Right atrium auricular region (tissue), 2 donors: Measurements from ENCODE around the gene MAMDC4. TPM values are rescaled to one million over a fixed set of nuclear protein-coding genes. Genes with fewer than 3 reads are reported as not detected.
A peak's percentile ranks its signal among the peaks of the same experiment; 100 is the strongest.
"Not testable (repeated sequence)": the region's sequence is repeated elsewhere in the genome, so short reads cannot be mapped to it uniquely, and the experiment has no call there.

ENCODE experiments used
- DNase-seq: peaks from one replicate; pipeline ENCODE4 v3.0.0-alpha.2; 2019; ENCODE audit warnings: low spot score
- H3K27ac ChIP-seq, 2 donors: fragments of 200-600 bp; sonication (generic); 1 replicate in 1 of 2; 2 replicates in 1 of 2; pipeline ENCODE4 v1.5.1; 2016 to 2019
- H3K27me3 ChIP-seq, 2 donors: fragments of 200-600 bp; sonication (generic); one replicate each; pipeline versions ENCODE4 v1.5.1 to v1.6.0; 2017 to 2019
- H3K36me3 ChIP-seq: fragments of 200-600 bp; sonication (generic); one replicate; pipeline ENCODE4 v1.5.1; 2016
- H3K4me1 ChIP-seq, 2 donors: fragments of 200-600 bp; sonication (generic); one replicate each; pipeline versions ENCODE4 v1.5.1 to v1.6.0; 2017 to 2019
- H3K4me3 ChIP-seq, 2 donors: fragments of 200-600 bp; sonication (generic); 1 replicate in 1 of 2; 2 replicates in 1 of 2; pipeline ENCODE4 v1.5.1; 2017 to 2019; ENCODE audit warnings: mild to moderate bottlenecking in 1 of 2, moderate library complexity in 1 of 2
- H3K9me3 ChIP-seq, 2 donors: fragments of 200-600 bp; sonication (generic); one replicate each; pipeline ENCODE4 v1.5.1; 2019
- CTCF ChIP-seq, 2 donors: fragments of 200-600 bp; sonication (generic); IDR thresholded peaks; one replicate each; pipeline ENCODE4 v1.5.1; 2019; ENCODE audit warnings: antibody characterized with exemption in 2 of 2
- total RNA-seq, 2 donors: library from RNA; depleted of rRNA; stranded (reverse); fragments of >200 nt; gene quantifications; one replicate each; pipeline ENCODE4 v1.1.0, GENCODE V29; 2016

The MAMDC4 gene
- total RNA-seq, 2 donors from 2014 or later, result 1.7 to 2.0 TPM

DNA sequence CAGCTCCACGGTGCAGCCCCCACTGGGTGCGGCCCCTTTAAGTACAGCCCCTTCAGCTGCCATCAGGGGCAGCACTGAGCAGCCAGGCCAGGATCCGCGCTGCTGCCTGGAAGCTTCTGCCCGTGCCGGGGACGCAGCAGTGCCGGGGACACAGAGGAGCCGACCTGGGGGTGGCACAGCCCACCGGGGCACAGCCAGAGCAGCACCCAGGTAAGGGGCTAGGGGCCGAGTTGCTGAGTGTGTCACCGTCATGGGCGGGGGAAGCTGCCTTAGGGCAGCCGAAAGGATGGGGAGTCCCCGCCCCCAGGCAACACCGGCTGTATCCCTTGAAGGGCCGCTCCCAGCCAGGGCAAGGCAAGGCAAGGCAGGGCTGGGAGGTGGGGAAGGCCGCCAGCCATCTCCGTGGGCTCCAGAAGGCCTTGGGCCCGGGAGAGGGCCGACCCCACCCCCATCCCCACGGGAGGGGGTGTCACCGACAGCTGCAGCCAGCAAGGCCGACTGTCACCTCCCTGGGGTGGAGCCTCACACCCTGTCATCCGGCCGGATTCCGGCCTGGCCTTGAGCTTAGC is 9.7 kb upstream of the MAMDC4 start, which contains the start of gene AJM1:
TSS of gene AJM1 (plus strand) at position 99 of the 569 bp plus-strand sequence. CDS start 1,937 bp downstream, outside the sequence.
- not testable (repeated sequence) for H3K36me3 ChIP-seq, H3K27me3 ChIP-seq, H3K9me3 ChIP-seq
- Histone ChIP-seq H3K4me3 (peak within 1 kb of the TSS; percentile 54 to 55), H3K4me1 (peaks cover 0 to 56% of the 10 kb centered on the region in 2 donors), H3K27ac (peak within 1 kb of the TSS; percentile 81 to 87)
- TF ChIP-seq CTCF (IDR thresholded peaks at IDR 0.05), result peak; percentile 86 to 94
- peak; percentile 74 for DNase-seq

GRCh38 chr9:136843159-136843800 is 8.9 kb upstream of the MAMDC4 start:
- not testable (repeated sequence) for H3K9me3 ChIP-seq, H3K27me3 ChIP-seq, DNase-seq, H3K36me3 ChIP-seq
- H3K27ac ChIP-seq, result peak overlapping the region; percentile 81 to 87
- H3K4me1 ChIP-seq, result peaks cover 0 to 64% of the 10 kb centered on the region in 2 donors
- peak overlapping the region in 1 of 2 donors; percentile 54 for H3K4me3 ChIP-seq

DNA sequence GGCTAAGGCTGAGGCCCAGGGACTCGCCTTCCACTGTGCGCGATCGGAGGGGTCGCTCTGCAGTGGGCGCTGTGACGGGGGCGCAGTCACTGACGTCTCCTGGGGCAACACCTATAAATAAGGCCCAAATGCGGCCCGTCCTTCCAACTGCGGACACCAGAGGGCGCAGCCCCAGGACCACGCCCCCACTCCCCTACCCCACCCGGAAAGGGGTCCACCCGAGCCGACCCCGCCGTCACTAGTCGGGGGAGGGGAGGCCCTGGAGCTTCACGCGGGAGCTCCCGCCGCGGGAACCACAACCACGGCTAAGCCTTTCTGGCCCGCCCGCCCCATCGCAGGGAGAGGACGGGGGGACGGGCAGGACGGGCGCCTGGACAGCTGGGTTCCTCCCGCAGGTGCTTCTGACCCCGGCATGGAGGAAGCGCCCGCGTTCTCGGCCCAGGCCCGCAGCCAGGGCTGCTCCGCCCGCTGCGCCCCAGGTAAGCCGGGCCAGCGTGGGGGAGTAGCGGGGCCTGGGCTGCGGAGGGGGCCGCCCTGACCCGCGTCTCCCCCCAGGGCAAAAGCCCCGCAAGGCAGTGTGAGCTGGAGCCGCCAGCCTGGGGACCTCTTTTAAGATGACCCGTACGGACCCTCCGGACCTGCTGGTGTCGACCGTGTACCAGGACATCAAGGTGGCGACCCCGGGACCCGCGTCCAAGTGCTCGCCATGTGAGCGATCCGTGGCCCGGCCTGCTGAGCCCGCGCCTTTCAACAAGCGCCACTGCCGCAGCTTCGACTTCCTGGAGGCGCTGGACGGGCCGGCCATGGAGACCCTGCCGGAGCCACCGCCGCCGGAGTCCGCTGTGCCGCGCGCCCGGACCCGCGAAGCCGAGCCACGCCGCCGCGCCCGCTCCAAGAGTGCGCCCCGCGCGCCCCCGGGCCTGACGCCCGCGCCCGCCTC is 8.1 kb upstream of the MAMDC4 start:
- H3K36me3 ChIP-seq, H3K9me3 ChIP-seq, H3K27me3 ChIP-seq: not testable (repeated sequence)
- H3K27ac ChIP-seq, result peak overlapping the region; percentile 27 to 87
- peak overlapping the region in 1 of 2 donors; percentile 54 for H3K4me3 ChIP-seq
- DNase-seq, result peak; percentile 69
- TF ChIP-seq CTCF (IDR thresholded peaks at IDR 0.05), result peak; percentile 51 to 79
- peaks cover 0 to 68% of the 10 kb centered on the region in 2 donors for H3K4me1 ChIP-seq

DNA sequence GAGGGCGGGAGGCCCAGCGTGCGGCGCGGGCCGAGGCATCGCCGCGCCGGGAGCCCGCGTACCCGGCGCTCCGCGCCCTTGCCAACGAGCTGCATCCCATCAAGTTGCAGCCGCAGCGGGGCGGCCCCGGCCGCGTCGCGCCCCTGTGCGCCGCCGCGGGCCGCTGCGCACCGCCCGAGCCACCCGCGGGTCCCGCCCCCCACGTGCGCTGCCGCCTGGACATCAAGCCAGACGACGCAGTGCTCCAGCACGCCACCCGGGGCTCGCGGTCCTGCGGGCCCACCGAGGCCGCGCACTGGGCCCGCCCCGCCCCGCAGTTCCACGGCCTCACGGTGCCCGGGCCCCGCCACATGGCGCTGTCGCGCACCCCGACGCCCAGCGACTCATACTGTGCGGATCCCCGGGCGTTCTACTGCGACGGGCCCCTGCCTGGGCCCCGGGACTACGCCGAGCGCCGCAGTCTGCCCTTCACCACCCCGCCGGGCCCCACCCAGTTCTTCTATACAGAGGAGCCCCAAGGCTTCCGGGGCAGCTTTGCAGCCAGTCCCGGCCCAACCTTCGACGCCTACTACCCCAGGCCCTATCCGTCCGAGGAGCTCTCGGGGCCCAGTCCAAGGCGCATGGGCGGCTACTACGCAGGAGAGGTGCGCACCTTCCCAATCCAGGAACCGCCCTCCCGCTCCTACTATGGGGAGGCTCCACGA is 7.2 kb upstream of the MAMDC4 start:
- no peak for DNase-seq
- Histone ChIP-seq H3K9me3 (no peaks in the 10 kb centered on the region), H3K27ac (no peak overlapping the region), H3K4me1 (peaks cover 0 to 71% of the 10 kb centered on the region in 2 donors), H3K36me3 (no peaks in the 10 kb centered on the region), H3K27me3 (no peaks in the 10 kb centered on the region), H3K4me3 (no peak overlapping the region)
- TF ChIP-seq CTCF (IDR thresholded peaks at IDR 0.05), result no peak

- peaks cover 6% of the 10 kb centered on the region for H3K36me3 ChIP-seq
- H3K27me3 ChIP-seq, result no peaks in the 10 kb centered on the region
- H3K4me1 ChIP-seq, result peaks cover 0 to 72% of the 10 kb centered on the region in 2 donors
- DNase-seq, result no peak
- H3K27ac ChIP-seq, result no peak overlapping the region
- no peak for TF ChIP-seq CTCF (IDR thresholded peaks at IDR 0.05)
- H3K9me3 ChIP-seq, result no peaks in the 10 kb centered on the region
- H3K4me3 ChIP-seq, result no peak overlapping the region
These were observed 6.5 kb upstream of the MAMDC4 start for GRCh38 chr9:136845465-136846260.
